IMR-90 (cell line): ENCODE measurements around the gene UCP3. TPM values are rescaled to one million over a fixed set of nuclear protein-coding genes. Genes with fewer than 3 reads are reported as not detected.

Experiments
- ATAC-seq: fragments of 200-7000 bp; cut with Tn5 transposase; 2 replicates; pipeline ENCODE4 v1.9.1; 2020; ENCODE audit warnings: low read depth, mild to moderate bottlenecking, moderate library complexity
- BruUV-seq: library from RNA; stranded (reverse); fragments of 400-500 nt; replicated peaks from 2 replicates; lab custom pipeline; 2021; lab: Mats Ljungman, UMichigan
- CTCF ChIA-PET: fragments of 300-600 bp; formaldehyde crosslinking; extraction: SDS; loops from one replicate; lab custom pipeline; 2021; ENCODE audit warnings: antibody characterized with exemption; lab: Yijun Ruan, JAX
- POLR2A ChIA-PET: fragments of 300-600 bp; sonication (Branson Sonifier 250); formaldehyde crosslinking; loops from one replicate; lab custom pipeline; 2022; ENCODE audit warnings: antibody characterized with exemption; ENCODE audit not compliant: unreplicated experiment; lab: Charles Lee
- DNase-seq: peaks from one replicate; pipeline ENCODE4 v3.0.0; 2013
- H2AFZ ChIP-seq: replicated peaks from 2 replicates; pipeline ENCODE3; 2013; ENCODE audit warnings: low read length, mild to moderate bottlenecking; ENCODE audit not compliant: poor library complexity
- H2AK5ac ChIP-seq: 2 replicates; pipeline ENCODE4 v1.6.1; 2013; ENCODE audit warnings: low read depth, low read length, inconsistent platforms
- H2AK9ac ChIP-seq: replicated peaks from 2 replicates; pipeline ENCODE3; 2013; ENCODE audit warnings: mild to moderate bottlenecking, low read depth, low read length, moderate library complexity; ENCODE audit not compliant: poor library complexity
- H2BK120ac ChIP-seq: 2 replicates; pipeline ENCODE4 v1.6.1; 2013; ENCODE audit warnings: low read depth, low read length, inconsistent platforms
- H2BK15ac ChIP-seq: 3 replicates; pipeline ENCODE4 v1.6.1; 2013; ENCODE audit warnings: low read depth, low read length, inconsistent platforms
- H2BK20ac ChIP-seq: 2 replicates; pipeline ENCODE4 v1.6.1; 2013; ENCODE audit warnings: low read depth, mild to moderate bottlenecking, inconsistent platforms, low read length, moderate library complexity
- H2BK5ac ChIP-seq: 2 replicates; pipeline ENCODE4 v1.6.1; 2013; ENCODE audit warnings: mild to moderate bottlenecking, low read depth, low read length, inconsistent platforms; ENCODE audit not compliant: poor library complexity, severe bottlenecking
- H3K14ac ChIP-seq: replicated peaks from 2 replicates; pipeline ENCODE4 v1.6.1; 2013; ENCODE audit warnings: low read depth, low read length, inconsistent platforms
- H3K18ac ChIP-seq: 2 replicates; pipeline ENCODE4 v1.6.1; 2013; ENCODE audit warnings: low read depth, low read length, control low read depth
- H3K23ac ChIP-seq: 2 replicates; pipeline ENCODE4 v1.6.1; 2013; ENCODE audit warnings: low read depth, low read length, inconsistent platforms
- H3K27ac ChIP-seq: 2 replicates; pipeline ENCODE4 v1.5.1; 2013; ENCODE audit warnings: mild to moderate bottlenecking, control low read depth, low read length; ENCODE audit not compliant: insufficient read depth
- H3K27me3 ChIP-seq: 2 replicates; pipeline ENCODE4 v1.6.1; 2013; ENCODE audit warnings: low read length; ENCODE audit not compliant: control insufficient read depth, insufficient read depth
- H3K36me3 ChIP-seq: 2 replicates; pipeline ENCODE4 v1.6.1; 2013; ENCODE audit warnings: low read length, mixed read lengths; ENCODE audit not compliant: control insufficient read depth, insufficient read depth
- H3K4ac ChIP-seq: 2 replicates; pipeline ENCODE4 v1.6.1; 2013; ENCODE audit warnings: low read depth, low read length, inconsistent platforms
- H3K4me1 ChIP-seq: 2 replicates; pipeline ENCODE4 v1.6.1; 2013; ENCODE audit warnings: low read length, mixed read lengths; ENCODE audit not compliant: control insufficient read depth, insufficient read depth
- H3K4me2 ChIP-seq: 2 replicates; pipeline ENCODE4 v1.6.1; 2013; ENCODE audit warnings: low read depth, mild to moderate bottlenecking, control low read depth, low read length, moderate library complexity
- H3K4me3 ChIP-seq: 2 replicates; pipeline ENCODE4 v1.5.1; 2013; ENCODE audit warnings: low read depth, mild to moderate bottlenecking, control low read depth, low read length, moderate library complexity; ENCODE audit not compliant: insufficient read depth
- H3K56ac ChIP-seq: 2 replicates; pipeline ENCODE4 v1.6.1; 2013; ENCODE audit warnings: low read length, inconsistent platforms; ENCODE audit not compliant: insufficient read depth; ENCODE audit errors: extremely low read depth
- H3K79me1 ChIP-seq, 2 experiments: 2 replicates each; pipeline ENCODE4 v1.6.1; 2013; ENCODE audit warnings: low read length in 2 of 2, inconsistent platforms in 1 of 2, low read depth in 1 of 2
- H3K9ac ChIP-seq: 2 replicates; pipeline ENCODE4 v1.6.1; 2013; ENCODE audit warnings: low read depth, low read length, control low read depth
- H3K9me1 ChIP-seq: 2 replicates; pipeline ENCODE4 v1.6.1; 2013; ENCODE audit warnings: low read length, inconsistent platforms; ENCODE audit not compliant: insufficient read depth
- H3K9me3 ChIP-seq: 2 replicates; pipeline ENCODE4 v1.6.1; 2013; ENCODE audit warnings: low read length; ENCODE audit not compliant: control insufficient read depth, insufficient read depth
- H4K20me1 ChIP-seq: 2 replicates; pipeline ENCODE4 v1.6.1; 2013; ENCODE audit warnings: low read length, inconsistent platforms; ENCODE audit not compliant: insufficient read depth
- H4K5ac ChIP-seq: 2 replicates; pipeline ENCODE4 v1.6.1; 2013; ENCODE audit warnings: mild to moderate bottlenecking, low read depth, low read length, control low read depth
- H4K8ac ChIP-seq, 2 experiments: 2 replicates each; pipeline ENCODE4 v1.6.1; 2013; ENCODE audit warnings: low read depth in 2 of 2, low read length in 2 of 2, control low read depth in 1 of 2, inconsistent platforms in 1 of 2
- H4K91ac ChIP-seq: 2 replicates; pipeline ENCODE4 v1.6.1; 2013; ENCODE audit warnings: low read depth, low read length, inconsistent platforms; ENCODE audit not compliant: insufficient read depth
- BHLHE40 ChIP-seq: fragments of 150-350 bp; IDR thresholded peaks from 2 replicates; pipeline ENCODE4 v1.6.1; 2016; ENCODE audit warnings: mild to moderate bottlenecking, low read depth, low read length
- CEBPB ChIP-seq: IDR thresholded peaks from 2 replicates; pipeline ENCODE4 v1.6.1; 2012; ENCODE audit warnings: low read depth, low read length, improper control_type of control experiment
- ELK1 ChIP-seq: fragments of 150-350 bp; IDR thresholded peaks from 2 replicates; pipeline ENCODE4 v1.6.1; 2016; ENCODE audit warnings: low read depth, mild to moderate bottlenecking, low read length, moderate library complexity, borderline replicate concordance
- FOS ChIP-seq: fragments of 150-350 bp; IDR thresholded peaks from 2 replicates; pipeline ENCODE4 v1.6.1; 2016; ENCODE audit warnings: low read depth, low read length
- MAFK ChIP-seq: IDR thresholded peaks from 2 replicates; pipeline ENCODE4 v1.6.1; 2012; ENCODE audit warnings: low read depth, low read length, improper control_type of control experiment
- MAZ ChIP-seq: IDR thresholded peaks from 2 replicates; pipeline ENCODE4 v1.6.1; 2012; ENCODE audit warnings: low read depth, mild to moderate bottlenecking, low read length, improper control_type of control experiment, moderate library complexity, borderline replicate concordance
- MXI1 ChIP-seq: IDR thresholded peaks from 2 replicates; pipeline ENCODE4 v1.6.1; 2012; ENCODE audit warnings: low read depth, mild to moderate bottlenecking, low read length, moderate library complexity, borderline replicate concordance
- NFE2L2 ChIP-seq: fragments of 150-350 bp; IDR thresholded peaks from 2 replicates; pipeline ENCODE4 v1.6.1; 2016; ENCODE audit warnings: low read depth, mild to moderate bottlenecking, low read length
- POLR2A ChIP-seq: IDR thresholded peaks from 2 replicates; pipeline ENCODE4 v1.6.1; 2012; ENCODE audit warnings: mild to moderate bottlenecking, low read depth, low read length
- RAD21 ChIP-seq: IDR thresholded peaks from 2 replicates; pipeline ENCODE4 v1.6.1; 2012; ENCODE audit warnings: low read length, improper control_type of control experiment
- RCOR1 ChIP-seq: IDR thresholded peaks from 2 replicates; pipeline ENCODE4 v1.6.1; 2012; ENCODE audit warnings: mild to moderate bottlenecking, low read length, improper control_type of control experiment; ENCODE audit not compliant: insufficient replicate concordance
- RFX5 ChIP-seq: IDR thresholded peaks from 2 replicates; pipeline ENCODE4 v1.8.0; 2012; ENCODE audit warnings: low read depth, mild to moderate bottlenecking, low read length, moderate library complexity
- SMC3 ChIP-seq: fragments of 150-350 bp; IDR thresholded peaks from 2 replicates; pipeline ENCODE4 v1.6.1; 2016; ENCODE audit warnings: low read depth, mild to moderate bottlenecking, antibody characterized with exemption, low read length, moderate library complexity
- USF2 ChIP-seq: fragments of 150-350 bp; IDR thresholded peaks from 2 replicates; pipeline ENCODE4 v1.6.1; 2017; ENCODE audit warnings: mild to moderate bottlenecking, antibody characterized with exemption, low read length, low read depth
- WGBS, 2 experiments: methylation state at CpG; one replicate each; pipeline versions ENCODE4 v1.1.5 to v1.1.7; 2013; ENCODE audit warnings: missing lambda C conversion rate in 2 of 2; ENCODE audit not compliant: insufficient read length in 1 of 2; ENCODE audit errors: extremely low coverage in 2 of 2; 5-methylcytosine and 5-hydroxymethylcytosine counted together
- dilution Hi-C: fragments of 300-500 bp; cut with HindIII; formaldehyde crosslinking; loops from one replicate; pipeline ENCODE4 v1.14.3; 2018; ENCODE audit warnings: low sequenced_read_pairs; ENCODE audit not compliant: unreplicated experiment
- in situ Hi-C: fragments of 300-500 bp; cut with MboI; formaldehyde crosslinking; loops from 3 replicates; pipeline ENCODE4 v1.14.3; 2019; ENCODE audit warnings: low sequenced_read_pairs, inconsistent platforms, mixed read lengths
- intact Hi-C: fragments of 100-400 bp; cut with micrococcal nuclease; formaldehyde crosslinking; loops from 2 replicates; pipeline ENCODE4 v1.10.0; 2022
- polyA plus RNA-seq, 3 experiments: library from polyadenylated mRNA; depleted of rRNA; stranded (reverse); fragments of >200 nt; gene quantifications; 2 replicates each; pipeline ENCODE4 v1.2.3, GENCODE V29; 2012; ENCODE audit warnings: low replicate concordance in 1 of 3
- total RNA-seq: library from RNA; depleted of rRNA; stranded (reverse); fragments of >200 nt; gene quantifications from 2 replicates; pipeline ENCODE4 v1.2.3, GENCODE V29; 2012

Gene UCP3
- total and polyA plus RNA-seq, 2 of the 4 experiments (the other 2 are of a cell fraction), result under 0.01 to 0.80 TPM

- H2AK5ac ChIP-seq, result no peak overlapping the region; the same call in 1 of the 2 replicates
- no peak overlapping the region for H4K91ac ChIP-seq
- no peak overlapping the region for H2BK5ac ChIP-seq
- no peak overlapping the region for H4K8ac ChIP-seq
- H3K23ac ChIP-seq, result no peak overlapping the region
- no peak overlapping the region for H2AFZ ChIP-seq
- no peaks in the 10 kb centered on the region for H3K27me3 ChIP-seq
- no peaks in the 10 kb centered on the region for H3K36me3 ChIP-seq
- no peak for TF ChIP-seq RFX5
- TF ChIP-seq BHLHE40, result no peak
- TF ChIP-seq MAFK, result no peak
- no peak for TF ChIP-seq MXI1
- no peak for TF ChIP-seq POLR2A
- no peak for TF ChIP-seq MAZ
- no peak for TF ChIP-seq RAD21
- TF ChIP-seq ELK1, result no peak
- TF ChIP-seq NFE2L2, result no peak
- TF ChIP-seq SMC3, result no peak
- TF ChIP-seq RCOR1, result no peak
- TF ChIP-seq FOS, result no peak
- no peak for TF ChIP-seq USF2
- no peak for TF ChIP-seq CEBPB
- intact Hi-C loops, result no loop called here
- H3K79me1 ChIP-seq, result no peaks in the 10 kb centered on the region
- dilution Hi-C loops, result no loop called here
- WGBS, 2 experiments, result no CpG with 5 or more reads among the region's 2 CpGs
- BruUV-seq, result no TSS peak
- H3K4ac ChIP-seq, result no peak overlapping the region
- no peak overlapping the region for H3K56ac ChIP-seq
- no peak for ATAC-seq
- CTCF ChIA-PET, result no interaction called here
- H4K5ac ChIP-seq, result no peak overlapping the region
- H3K9me3 ChIP-seq, result no peaks in the 10 kb centered on the region
- H3K14ac ChIP-seq, result no peak overlapping the region
- H3K4me1 ChIP-seq, result no peaks in the 10 kb centered on the region
- POLR2A ChIA-PET, result no interaction called here
- in situ Hi-C loops, result loop anchor here (10.0 kb wide), 1 partner anchor 479 kb away; no protein-coding TSS in a partner anchor
- no peak overlapping the region for H3K18ac ChIP-seq
- no peak overlapping the region for H3K27ac ChIP-seq
- no peak overlapping the region for H3K4me3 ChIP-seq
- no peak overlapping the region for H3K4me2 ChIP-seq
- DNase-seq, result no peak
- no peaks in the 10 kb centered on the region for H3K9me1 ChIP-seq
- no peak overlapping the region for H2BK120ac ChIP-seq
- H2BK20ac ChIP-seq, result no peak overlapping the region
- no peak overlapping the region for H3K9ac ChIP-seq
- no peaks in the 10 kb centered on the region for H4K20me1 ChIP-seq
- no peak overlapping the region for H2BK15ac ChIP-seq
- no peak overlapping the region for H2AK9ac ChIP-seq
These were observed 43.1 kb downstream of the UCP3 start for GRCh38 chr11:73965764-73966121.
